Measurements from ENCODE around the gene LNX2.

The LNX2 gene

DNA sequence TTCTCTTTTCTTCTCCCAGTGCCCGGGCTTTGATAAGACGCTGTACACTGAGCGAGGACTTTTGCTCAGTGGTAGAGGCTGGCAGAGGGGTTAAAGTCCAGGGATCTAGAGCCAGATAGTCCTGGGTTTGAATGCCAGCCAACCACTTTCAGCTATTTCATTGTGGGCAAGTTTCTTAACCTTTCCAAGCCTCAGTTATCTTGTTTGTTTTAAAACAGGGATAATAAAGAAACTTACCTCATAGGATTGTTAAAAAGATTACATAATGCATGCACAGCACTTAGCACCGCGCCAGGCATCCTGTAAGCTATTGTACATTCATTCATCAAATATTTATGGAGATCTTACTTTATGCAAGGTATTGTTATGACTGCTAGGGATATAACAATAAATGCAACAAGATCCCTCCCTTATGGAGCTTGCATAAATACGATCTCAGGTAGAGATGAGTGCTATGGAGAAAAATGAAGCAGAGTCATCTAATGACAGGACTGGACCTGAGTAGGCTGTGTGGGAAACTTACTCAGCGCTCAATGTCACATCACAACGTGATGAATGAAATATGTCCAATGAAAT is 70.8 kb downstream of the LNX2 start:
- DNase-seq = no peak

DNA sequence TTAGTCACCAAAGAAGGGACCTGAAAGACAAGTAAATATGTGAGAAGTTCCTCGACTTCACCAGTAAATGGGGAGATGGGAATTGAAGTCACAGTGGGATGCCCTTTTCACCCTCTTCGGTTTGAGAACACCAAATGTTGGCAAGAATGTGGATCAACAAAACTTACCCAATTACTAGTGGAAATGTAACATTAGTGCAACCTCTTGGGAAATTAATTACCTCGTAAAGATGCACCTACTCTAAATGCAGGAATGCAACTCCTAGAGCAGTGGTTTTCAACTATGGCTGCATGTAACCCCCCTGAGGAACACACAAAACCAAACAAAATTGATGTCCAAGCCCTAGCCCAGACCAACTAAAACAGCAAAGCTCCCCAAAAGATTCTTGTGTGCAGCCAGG is 78.1 kb downstream of the LNX2 start:
- no peak for DNase-seq

- no peak for DNase-seq
Observed at GRCh38 chr13:27541386-27541785, 78.9 kb downstream of the LNX2 start.

- no peak for DNase-seq
Observed at GRCh38 chr13:27536361-27537101, 83.8 kb downstream of the LNX2 start.

DNA sequence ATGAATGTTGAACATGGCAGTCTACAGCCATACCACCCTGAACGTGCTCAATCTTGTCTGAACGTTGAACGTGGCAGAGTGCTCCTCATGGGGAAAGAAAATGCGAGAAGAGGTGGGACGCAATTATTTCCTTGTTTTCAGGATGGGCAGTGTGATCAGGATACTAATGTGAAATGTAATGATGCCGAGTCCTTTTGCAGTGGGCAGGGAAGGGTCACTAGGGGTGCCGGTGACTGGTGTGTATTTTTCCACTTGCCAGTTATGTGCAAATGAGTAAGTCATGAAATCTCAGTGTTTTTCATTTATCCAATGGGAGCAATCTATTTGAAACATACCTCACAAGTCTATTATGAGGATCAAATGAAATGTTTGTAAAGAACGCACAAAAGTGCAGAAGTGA is 84.8 kb downstream of the LNX2 start:
- DNase-seq = no peak

- DNase-seq = no peak
Observed at GRCh38 chr13:27534981-27535380, 85.3 kb downstream of the LNX2 start.

- DNase-seq = no peak
Observed at GRCh38 chr13:27534108-27534980, 86.0 kb downstream of the LNX2 start.

- DNase-seq = peak; percentile 68
Observed at GRCh38 chr13:27533155-27533643, 87.1 kb downstream of the LNX2 start.

DNA sequence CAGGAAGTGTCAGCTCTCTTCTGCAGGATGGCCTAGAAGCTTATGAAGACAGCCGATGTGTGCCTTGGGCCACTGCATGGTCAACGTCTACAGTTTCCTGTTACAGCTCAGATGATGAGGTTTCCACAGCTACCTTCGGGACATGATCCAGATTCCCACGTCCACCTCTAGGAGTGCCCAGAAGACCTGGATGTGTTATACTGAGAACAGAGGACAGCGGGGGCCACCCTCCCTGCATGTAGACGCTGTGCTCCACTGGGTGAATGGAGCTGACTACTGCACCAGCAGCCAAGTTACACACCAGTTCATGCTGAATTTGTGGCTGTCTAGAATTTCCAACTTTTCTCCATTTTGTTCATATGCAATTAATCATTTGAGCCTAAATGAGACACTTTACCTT is 91.4 kb downstream of the LNX2 start:
- DNase-seq = no peak

GRCh38 chr13:27526516-27526915 is 93.8 kb downstream of the LNX2 start:
- no peak for DNase-seq

DNA sequence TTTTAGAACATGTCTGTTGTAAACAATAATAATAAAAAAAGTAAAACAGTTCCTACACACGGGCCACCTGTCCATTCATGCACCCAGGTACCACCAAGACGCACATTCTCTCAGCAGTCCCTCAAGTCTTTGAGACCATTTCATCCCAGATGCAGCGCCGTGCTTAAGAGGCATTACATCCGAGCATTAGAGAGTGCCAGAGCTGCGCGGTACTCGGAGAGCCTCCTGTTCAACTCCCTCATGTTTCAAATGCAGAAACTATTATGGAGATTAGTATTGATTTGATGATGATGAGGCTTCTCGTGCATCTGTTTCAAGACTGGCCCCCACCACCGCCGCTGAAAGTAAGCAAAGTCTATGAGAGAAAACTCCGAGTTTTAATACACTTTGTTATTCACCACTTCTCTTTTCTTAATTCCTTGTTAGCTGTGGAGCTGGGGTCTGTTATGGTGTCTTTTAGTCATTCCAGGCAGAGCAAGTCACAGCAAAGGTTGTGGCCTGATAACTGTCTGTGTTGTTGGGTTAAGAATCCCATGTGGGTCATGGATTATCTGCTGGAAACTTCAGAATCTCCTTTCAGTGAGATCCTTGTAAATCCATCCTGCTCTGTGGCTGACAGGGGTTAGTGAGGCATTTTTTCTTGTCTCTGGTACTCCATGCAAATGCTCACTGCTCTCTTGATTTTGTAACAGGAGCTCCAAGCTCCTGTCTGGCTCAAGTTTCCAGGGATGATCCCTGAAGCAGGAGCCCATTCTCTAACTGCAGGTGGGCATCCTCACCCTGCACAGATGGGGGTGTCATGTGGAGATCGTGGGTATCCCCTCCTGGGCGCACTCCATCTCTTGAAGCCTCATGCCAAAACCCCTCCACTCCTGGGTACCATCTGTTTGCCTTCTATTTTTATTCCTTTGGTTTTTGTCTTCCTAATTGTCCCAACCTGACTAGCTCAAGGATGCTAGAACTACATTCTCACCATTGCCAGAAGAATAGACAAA is 95.1 kb downstream of the LNX2 start:
- no peak for DNase-seq

DNA sequence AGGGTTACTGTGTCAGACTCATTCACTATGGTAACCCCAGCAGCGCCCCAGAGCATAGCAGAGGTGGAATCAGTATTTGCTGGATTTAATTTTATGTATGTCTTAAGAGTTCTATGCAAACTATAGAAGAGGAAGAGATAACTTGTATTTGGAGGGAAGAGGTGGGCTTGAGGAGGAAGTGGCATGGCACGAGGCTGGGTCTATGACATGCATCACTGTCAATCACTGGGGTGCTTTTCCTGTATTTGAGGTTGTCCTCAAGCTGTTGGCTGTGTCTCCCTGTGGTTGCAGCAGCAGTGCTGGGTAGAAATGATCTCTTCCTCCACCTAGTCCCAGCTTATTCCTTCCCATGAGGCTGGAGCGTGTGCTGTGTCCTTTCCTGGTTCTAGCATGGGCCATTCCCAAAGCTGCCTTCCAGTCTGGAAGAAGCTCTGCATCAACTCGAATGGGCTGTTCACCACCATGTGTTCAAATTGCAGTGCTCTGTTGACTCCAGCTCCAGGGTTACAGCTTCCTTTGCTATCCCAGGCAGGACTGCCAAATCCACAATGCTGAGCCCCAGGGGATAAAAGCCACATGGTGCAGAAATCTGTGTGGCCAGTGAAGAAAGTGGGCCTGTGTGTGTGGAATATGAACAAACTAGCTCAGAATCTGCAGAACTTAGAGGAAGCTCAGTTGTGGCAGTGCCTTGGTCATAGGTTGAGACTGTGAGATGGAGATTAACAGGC is 96.8 kb downstream of the LNX2 start:
- DNase-seq = no peak

DNA sequence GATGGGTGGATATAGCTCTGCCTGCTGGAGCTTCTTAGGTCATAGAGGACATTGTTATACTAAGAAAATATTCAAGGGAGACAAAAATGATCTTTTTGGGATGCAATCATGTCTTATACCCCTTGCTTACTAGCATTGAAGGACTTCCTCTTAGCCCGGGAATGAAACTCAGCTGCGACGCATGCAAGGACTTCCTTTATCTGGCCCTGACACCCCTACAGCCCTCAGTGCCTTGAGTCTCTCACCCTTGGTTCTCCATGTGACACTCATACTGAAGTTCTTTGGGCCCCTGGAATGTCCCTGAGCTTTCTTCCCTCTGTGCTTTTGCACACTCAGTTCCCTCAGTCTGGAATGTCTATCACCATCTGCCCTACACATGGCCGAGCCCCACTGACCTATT is 97.5 kb downstream of the LNX2 start:
- DNase-seq = no peak

- no peak for DNase-seq
Observed at GRCh38 chr13:27516103-27516502, 104.2 kb downstream of the LNX2 start.

- DNase-seq = no peak
Observed at GRCh38 chr13:27510082-27510481, 110.2 kb downstream of the LNX2 start.

DNA sequence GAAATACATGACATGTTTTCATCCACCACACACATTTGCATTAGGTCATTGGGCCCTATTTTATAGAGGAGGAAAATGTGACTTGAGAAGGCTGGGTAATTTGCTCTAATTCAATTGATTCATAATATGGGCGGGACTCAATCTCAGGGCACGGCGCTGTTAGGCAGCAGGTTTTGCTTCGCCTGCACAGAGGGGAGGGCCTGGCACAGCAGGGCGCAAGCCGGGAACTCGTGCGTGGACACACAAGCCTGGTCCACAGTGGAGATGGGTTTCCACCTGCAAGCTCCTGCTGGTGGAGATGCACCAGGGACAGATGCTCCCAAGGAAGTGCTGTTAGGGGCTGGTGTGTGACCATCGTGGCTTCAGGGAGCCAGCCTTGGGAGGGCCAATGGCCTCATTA is 111.5 kb downstream of the LNX2 start:
- no peak for DNase-seq

GRCh38 chr13:27505792-27506191 is 114.5 kb downstream of the LNX2 start:
- DNase-seq = no peak

GRCh38 chr13:27504868-27505194 is 115.5 kb downstream of the LNX2 start:
- no peak for DNase-seq

DNA sequence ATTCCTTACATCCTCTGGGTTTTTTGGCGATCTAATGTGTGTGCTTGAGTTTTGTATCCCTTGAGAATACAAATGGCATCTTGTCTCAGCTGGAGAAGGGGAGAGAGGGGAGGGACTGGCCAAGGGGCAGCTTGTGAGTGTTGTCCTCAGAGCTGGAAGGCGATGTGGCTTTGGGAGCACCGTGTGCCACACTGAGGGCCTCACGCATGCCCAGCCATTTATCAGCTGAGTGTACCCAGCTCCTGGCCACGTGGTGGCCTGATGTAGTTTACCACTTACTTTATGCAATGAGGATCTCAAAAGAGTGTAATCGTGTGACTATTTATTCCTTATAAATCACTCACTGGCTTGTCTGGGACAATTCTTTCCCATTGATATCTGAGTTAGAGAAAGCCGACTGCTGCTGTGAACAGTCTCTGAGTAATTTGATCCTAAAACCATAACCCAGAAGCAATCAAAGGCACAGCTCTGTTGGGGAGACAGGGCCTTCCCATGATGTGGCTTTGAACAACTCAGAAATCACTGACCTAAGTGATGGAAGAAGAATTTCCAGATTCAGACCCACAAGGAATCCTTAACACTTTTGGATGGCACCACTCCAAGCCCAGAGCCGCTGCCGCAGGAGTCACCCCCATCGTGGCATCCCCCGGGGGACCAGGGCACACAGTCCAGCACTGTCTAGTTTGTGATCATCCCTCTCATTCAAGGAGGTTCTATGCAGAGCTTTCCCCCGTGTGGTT is 116.0 kb downstream of the LNX2 start:
- no peak for DNase-seq

GRCh38 chr13:27500806-27501534 is 119.4 kb downstream of the LNX2 start:
- DNase-seq = no peak
